Endothelial cell (in vitro differentiated cells): ENCODE measurements around the gene SLN. TPM values are rescaled to one million over a fixed set of nuclear protein-coding genes. Genes with fewer than 3 reads are reported as not detected.

Experiments used
- DNase-seq: peaks from one replicate; pipeline ENCODE4 v3.0.0; 2021; ENCODE audit warnings: low spot score
- H3K27ac Mint-ChIP-seq: one replicate; pipeline ENCODE4 v1.8.0; 2021; ENCODE audit warnings: mixed read lengths, inconsistent platforms; ENCODE audit not compliant: unreplicated experiment
- H3K27me3 Mint-ChIP-seq: one replicate; pipeline ENCODE4 v1.8.0; 2021; ENCODE audit warnings: mild to moderate bottlenecking, moderate library complexity, mixed read lengths, inconsistent platforms; ENCODE audit not compliant: unreplicated experiment
- H3K36me3 Mint-ChIP-seq: one replicate; pipeline ENCODE4 v1.8.0; 2021; ENCODE audit warnings: mild to moderate bottlenecking, low read depth, mixed read lengths, inconsistent platforms; ENCODE audit not compliant: unreplicated experiment
- H3K4me1 Mint-ChIP-seq: one replicate; pipeline ENCODE4 v1.8.0; 2021; ENCODE audit warnings: mild to moderate bottlenecking, mixed read lengths, inconsistent platforms; ENCODE audit not compliant: unreplicated experiment
- H3K4me3 Mint-ChIP-seq: one replicate; pipeline ENCODE4 v1.8.0; 2021; ENCODE audit warnings: mild to moderate bottlenecking, mixed read lengths, inconsistent platforms; ENCODE audit not compliant: unreplicated experiment
- H3K9me3 Mint-ChIP-seq: one replicate; pipeline ENCODE4 v1.8.0; 2021; ENCODE audit warnings: mixed read lengths, inconsistent platforms; ENCODE audit not compliant: unreplicated experiment
- CTCF ChIP-seq: fragments of 200-600 bp; sonication (generic); IDR thresholded peaks from one replicate; pipeline ENCODE4 v1.5.0; 2021; ENCODE audit warnings: antibody characterized with exemption; ENCODE audit not compliant: unreplicated experiment
- total RNA-seq: library from RNA; stranded (reverse); fragmentation: NEBNext Ultra II Directional; extraction: Animal tissue kit (Norgen Biotek cat#: 25700); gene quantifications from one replicate; pipeline ENCODE4 v1.2.1, GENCODE V29; 2021; ENCODE audit not compliant: unreplicated experiment

Gene SLN
- total RNA-seq, 1 donor from 2014 or later, result not detected

DNA sequence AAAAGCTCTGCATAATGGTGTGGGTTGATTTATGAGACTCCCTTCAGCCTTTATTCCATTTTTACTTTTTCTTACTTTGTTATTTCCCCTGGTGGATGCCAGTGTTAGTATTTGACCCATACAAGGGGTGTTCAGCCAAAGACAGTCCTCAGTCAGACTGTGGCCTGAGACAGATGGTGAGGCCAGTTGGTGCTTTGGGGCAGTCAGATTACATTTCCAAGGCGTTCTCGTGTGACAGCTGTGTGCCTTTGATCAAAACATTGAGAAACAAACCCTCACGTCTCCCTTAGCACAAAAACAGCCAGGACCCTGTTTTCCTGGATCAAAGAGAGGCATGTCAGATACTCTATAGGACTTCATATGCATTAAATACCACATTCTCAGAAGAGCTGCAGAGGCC is 31.3 kb upstream of the SLN start:
- Mint-ChIP-seq H3K4me1 (no peaks in the 10 kb centered on the region), H3K27ac (no peak overlapping the region), H3K9me3 (no peaks in the 10 kb centered on the region), H3K36me3 (no peaks in the 10 kb centered on the region), H3K4me3 (no peak overlapping the region), H3K27me3 (no peaks in the 10 kb centered on the region)
- no peak for DNase-seq
- no peak for TF ChIP-seq CTCF

DNA sequence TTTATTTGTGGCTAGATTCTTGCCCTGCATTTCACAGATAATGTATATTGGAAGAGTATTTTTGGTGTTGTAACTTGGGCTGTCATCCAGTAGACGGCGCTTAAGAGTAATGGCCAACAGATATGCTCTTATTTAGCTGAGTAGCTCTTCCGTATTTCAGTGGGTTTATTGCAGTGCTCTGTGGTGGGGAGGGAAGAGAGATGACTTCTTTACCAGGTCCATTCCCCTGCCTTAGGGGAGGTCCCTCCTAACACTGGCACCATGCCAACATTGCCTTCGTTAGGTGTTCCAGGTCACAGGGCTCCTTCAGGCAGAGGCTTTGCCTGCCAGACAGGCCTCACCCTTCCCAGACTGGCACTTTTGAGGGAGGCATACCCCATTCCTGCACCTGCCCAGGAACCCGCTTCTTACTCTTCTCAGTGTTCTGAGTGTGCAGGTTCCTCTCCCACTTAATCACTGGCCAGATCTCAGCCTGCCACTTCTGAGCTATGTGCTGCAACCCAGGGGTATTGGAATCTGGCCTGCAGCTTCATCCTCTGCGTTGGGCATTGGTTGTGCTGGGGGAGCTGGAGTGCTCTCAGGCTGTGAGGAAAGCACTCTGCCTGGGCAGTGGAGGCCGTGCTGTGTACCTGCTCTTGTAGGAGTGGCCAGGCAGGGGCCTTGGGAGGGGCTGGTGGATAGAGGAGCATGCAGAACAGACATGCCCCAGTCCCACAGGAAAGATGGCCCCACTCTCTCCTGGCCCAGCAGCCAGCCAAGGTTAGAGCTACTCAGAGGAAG is 29.4 kb upstream of the SLN start:
- no peaks in the 10 kb centered on the region for H3K9me3 Mint-ChIP-seq
- TF ChIP-seq CTCF, result peak; percentile 40
- H3K4me1 Mint-ChIP-seq, result no peaks in the 10 kb centered on the region
- H3K36me3 Mint-ChIP-seq, result no peaks in the 10 kb centered on the region
- no peak overlapping the region for H3K27ac Mint-ChIP-seq
- peak; percentile 7 for DNase-seq
- no peak overlapping the region for H3K4me3 Mint-ChIP-seq
- no peaks in the 10 kb centered on the region for H3K27me3 Mint-ChIP-seq

- Mint-ChIP-seq H3K4me3 (no peak overlapping the region), H3K27ac (no peak overlapping the region)
Observed at GRCh38 chr11:107740271-107740670, 28.4 kb upstream of the SLN start.

DNA sequence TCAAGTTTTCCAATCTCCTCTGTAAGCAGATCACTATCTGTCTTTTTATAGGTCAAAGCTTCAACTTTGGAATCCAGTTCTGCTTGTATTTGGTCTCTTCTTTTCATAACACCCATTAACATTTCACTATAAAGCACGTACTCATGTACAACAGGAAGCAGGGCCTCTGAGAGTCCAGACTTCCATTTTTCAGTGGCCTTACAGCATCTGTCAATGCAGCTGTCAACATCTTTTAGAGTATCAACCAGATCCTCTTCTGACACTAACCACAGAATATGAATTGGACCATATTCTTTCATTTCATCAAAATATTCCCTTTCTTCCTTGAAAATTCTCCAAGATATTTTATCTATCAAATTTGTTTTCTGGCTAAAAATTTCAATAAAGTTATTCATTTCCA is 24.7 kb upstream of the SLN start:
- no peak overlapping the region for H3K27ac Mint-ChIP-seq
- DNase-seq, result no peak
- no peaks in the 10 kb centered on the region for H3K36me3 Mint-ChIP-seq
- H3K4me3 Mint-ChIP-seq, result no peak overlapping the region
- H3K27me3 Mint-ChIP-seq, result peaks cover 2% of the 10 kb centered on the region
- TF ChIP-seq CTCF, result no peak
- no peaks in the 10 kb centered on the region for H3K9me3 Mint-ChIP-seq
- no peaks in the 10 kb centered on the region for H3K4me1 Mint-ChIP-seq

More at GRCh38 chr11:107740271-107740670, 28.4 kb upstream of the SLN start:
- no peaks in the 10 kb centered on the region for H3K4me1 Mint-ChIP-seq
- no peaks in the 10 kb centered on the region for H3K36me3 Mint-ChIP-seq
- TF ChIP-seq CTCF, result no peak
- H3K27me3 Mint-ChIP-seq, result no peaks in the 10 kb centered on the region
- DNase-seq, result no peak
- H3K9me3 Mint-ChIP-seq, result no peaks in the 10 kb centered on the region

DNA sequence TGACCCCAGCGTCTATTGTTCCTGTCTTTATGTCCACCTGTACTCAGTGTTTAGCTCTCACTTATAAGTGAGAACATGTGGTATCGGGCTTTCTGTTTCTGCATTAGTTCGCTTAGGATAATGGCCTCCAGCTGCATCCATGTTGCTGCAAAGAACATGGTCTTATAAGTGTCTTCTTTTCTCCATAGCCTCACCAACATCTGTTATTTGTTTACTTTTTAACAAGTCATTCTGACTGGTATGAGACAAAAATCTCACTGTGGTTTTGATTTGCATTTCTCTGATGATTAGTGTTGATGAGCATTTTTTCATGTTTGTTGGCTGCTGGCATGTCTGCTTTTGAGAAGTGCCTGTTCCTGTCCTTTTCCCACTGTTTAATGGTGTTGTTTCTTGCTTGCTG is 21.7 kb upstream of the SLN start:
- TF ChIP-seq CTCF, result no peak
- Mint-ChIP-seq H3K36me3 (no peaks in the 10 kb centered on the region), H3K27me3 (peaks cover 2% of the 10 kb centered on the region), H3K27ac (no peak overlapping the region), H3K4me3 (no peak overlapping the region), H3K4me1 (no peaks in the 10 kb centered on the region), H3K9me3 (no peaks in the 10 kb centered on the region)
- DNase-seq, result no peak
